DMS 273 (cell line): Measurements from ENCODE around the gene SERPINB1.
"Not testable (repeated sequence)": the region's sequence is repeated elsewhere in the genome, so short reads cannot be mapped to it uniquely, and the experiment has no call there.

Source experiments
- DNase-seq: peaks from one replicate; lab custom pipeline; 2025; ENCODE audit not compliant: unreplicated experiment; lab: John Stamatoyannopoulos, UW

SERPINB1 gene

DNA sequence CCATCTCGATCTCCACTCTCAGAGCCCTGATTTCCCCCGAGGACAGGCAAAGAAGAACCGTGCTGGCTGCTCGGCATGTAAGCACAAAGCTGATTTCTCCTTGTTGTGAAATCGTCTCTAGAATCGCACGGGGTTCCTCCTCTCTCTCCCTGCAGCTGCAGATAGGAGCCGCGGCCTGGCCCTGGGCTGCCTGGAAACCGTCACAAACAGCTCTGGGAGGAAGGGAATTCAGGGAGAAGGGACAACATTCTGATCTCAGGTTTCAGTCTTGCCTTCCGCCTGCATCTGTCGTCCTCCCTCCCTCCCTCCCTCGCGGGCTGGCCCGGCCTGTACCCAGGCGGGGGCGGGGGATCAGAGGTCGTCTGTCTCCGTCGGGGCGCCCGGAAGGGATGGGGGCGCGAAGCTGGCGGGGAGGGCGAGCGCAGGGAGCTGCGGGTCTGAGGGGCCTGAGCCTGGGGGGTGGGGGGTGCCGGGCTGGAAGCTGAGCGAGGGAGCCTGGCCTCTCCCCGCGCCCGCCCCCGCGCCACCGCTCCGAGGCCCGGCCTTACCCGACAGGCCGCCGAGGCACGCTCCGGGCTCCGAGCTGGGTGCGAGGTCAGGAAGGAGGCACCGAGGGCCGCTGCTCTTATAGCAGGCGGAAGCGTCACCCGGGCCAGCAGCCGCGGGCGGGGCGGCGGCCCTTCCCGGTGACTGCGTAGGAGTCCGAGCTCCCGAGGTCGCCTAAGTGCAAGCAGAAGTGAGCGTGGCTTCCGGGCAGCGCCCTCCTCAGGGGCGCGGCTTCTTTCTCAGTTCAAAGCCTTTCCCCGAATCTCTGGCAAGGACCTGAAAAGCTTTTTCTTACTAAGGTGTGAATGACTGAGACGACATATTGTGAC lies at the start of gene SERPINB1:
SERPINB1 (minus strand) TSS at position 600 of the 875 bp plus-strand sequence. CDS start 1,277 bp downstream, outside the sequence.
- peak; percentile 95 for DNase-seq

GRCh38 chr6:2890976-2891767 lies 49.5 kb upstream of the SERPINB1 start:
- no peak for DNase-seq

DNA sequence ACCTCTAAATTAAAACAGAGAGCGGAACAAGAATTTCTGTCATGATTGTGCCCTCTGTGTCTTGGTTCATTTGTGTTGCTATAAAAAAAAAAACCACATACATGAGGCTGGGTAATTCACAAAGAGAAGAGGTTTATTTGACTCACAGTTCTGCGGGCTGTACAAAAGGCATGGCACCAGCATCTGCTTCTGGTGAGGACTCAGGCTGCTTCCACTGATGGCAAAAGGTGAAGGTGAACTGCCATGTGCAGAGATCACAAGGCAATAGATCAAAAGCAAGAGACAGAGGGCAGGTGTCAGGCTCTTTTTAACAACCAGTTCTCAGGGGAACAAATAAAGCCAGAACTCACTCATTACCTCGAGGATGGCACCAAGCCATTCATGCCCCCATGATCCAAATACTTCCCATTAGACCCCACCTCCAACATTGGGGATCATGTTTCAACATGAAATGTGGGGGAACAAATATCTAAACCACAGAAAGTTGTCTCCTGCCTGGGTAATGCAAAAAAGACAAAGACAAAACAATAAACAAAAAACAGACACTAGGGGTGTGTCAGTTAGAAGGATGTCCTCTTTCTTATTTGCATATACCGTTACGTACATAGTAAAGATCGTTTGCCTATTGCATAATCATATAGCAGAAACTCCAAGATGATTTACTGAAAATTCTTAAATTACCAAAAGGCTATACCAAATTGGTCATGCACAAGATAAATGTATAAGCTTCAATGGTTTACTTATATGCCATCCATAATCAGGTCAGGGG lies 44.5 kb upstream of the SERPINB1 start:
- DNase-seq, result no peak

DNA sequence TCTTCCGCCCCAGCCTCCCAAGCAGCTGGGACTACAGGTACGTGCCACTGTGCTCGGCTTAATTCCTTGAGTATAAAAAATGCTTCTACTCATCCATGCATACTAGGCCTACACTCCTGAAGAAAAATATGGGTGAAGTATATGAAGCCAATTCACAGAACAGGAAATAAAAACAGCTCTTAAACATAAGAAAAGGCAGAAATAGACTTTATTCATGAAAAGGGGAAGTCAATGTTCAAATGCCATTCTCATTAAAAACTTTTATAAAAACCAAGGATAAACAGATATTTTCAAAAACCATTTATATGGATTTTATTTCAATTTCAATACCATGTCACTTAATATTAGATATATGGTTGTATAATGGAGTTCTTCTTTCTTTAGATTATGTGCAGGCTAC lies 43.1 kb upstream of the SERPINB1 start:
- DNase-seq, result no peak

- DNase-seq, result no peak
Measured at GRCh38 chr6:2883673-2884072, 42.0 kb upstream of the SERPINB1 start.

GRCh38 chr6:2881423-2881822 lies 39.8 kb upstream of the SERPINB1 start:
- no peak for DNase-seq

- not testable (repeated sequence) for DNase-seq
Measured at GRCh38 chr6:2880156-2880555, 38.5 kb upstream of the SERPINB1 start.

GRCh38 chr6:2877960-2878359 lies 36.3 kb upstream of the SERPINB1 start:
- DNase-seq, result no peak

DNA sequence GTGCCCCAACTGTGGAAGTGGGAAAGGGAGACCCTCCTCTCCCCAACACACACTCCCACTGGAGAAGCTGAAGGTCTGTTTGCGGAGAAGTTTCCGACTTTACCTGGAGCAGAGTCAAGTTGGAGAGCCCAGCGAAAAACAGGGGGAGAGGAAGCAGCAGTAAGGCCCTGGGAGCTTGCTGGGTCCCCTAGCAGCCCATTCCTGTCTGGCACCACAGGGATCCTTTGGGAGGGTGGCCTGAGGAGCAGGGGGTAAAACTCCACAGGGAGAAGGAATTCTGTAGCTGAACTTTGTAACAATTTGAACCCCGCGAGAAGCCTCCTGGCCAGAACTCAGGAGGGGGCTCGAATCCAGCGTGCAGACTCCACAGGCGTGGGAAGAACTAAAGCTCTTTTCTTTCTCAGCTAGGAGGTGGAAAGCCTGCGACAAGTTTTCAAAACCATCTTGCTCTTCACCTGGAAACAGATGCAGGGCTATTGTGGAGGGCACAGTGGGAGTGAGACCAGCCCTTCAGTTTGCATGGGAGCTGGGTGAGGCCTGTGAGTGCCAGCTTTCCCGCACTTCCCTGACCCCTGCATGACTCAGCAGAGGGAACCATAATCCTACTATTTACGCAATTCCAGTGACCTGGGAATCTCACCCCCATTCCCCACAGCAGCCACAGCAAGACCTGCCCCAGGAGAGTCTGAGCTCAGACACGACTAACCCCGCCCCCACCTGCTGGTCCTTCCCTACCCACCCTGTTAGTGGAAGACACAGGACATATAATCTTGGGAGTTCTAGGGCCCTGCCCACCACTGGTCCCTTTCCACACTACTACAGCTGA lies 35.6 kb upstream of the SERPINB1 start:
- DNase-seq, result no peak

GRCh38 chr6:2876210-2877056 lies 34.8 kb upstream of the SERPINB1 start:
- peak; percentile 34 for DNase-seq

DNA sequence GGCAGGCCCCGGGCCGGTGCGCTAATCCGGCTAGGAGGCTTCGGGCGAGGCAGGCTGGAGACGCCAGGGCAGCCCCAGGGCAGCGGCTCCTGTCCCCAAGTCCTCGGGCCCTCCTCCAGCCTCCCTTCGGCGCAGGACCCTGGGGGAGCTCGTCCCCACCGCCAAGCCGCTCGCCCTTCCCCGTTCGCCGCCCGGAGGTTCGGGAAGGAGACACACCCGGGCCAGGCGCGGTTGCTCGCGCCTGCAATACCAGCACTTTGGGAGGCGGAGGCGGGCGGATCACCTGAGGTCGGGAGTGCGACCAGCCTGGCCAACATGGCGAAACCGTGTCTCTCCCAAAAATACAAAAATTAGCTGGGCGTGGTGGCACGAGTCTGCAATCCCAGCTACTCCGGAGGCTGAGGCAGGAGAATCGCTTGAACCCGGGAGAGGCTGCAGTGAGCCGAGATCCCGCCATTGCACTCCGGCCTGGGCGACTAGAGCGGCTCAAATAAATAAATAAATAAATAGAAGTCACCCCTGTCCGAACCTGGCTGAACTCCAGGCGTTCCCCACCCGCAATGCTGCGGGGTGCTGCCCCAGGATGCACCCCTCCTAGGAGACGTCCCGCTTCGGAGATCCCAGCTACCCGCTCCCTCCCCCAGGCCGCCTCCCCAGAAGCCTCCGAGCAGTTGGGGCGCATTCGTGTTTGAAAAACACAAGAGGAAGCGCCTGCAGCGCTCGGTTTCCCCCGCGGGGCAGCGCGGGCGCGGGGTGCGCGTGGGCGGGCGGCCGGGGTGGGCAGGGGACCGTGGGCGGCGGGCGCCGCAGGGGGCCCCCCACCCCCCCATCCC lies 33.9 kb upstream of the SERPINB1 start:
- DNase-seq, result peak; percentile 68

DNA sequence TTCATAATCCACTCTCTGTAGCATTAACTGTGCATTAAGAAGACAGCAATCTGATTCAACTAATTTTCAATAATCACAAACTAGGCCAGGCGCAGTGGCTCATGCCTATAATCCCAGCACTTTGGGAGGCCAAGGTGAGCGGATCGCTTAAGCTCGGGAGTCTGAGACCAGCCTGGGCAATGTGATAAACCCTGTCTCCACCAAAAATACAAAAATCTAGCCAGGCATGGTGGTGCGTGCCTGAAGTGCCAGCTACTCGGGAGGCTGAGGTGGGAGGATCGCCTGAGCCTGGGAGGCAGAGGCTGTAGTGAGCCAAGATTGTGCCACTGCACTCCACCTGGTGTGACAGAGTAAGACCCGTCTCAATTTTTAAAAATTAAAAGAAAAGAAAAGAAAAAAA lies 32.0 kb upstream of the SERPINB1 start:
- DNase-seq, result no peak

DNA sequence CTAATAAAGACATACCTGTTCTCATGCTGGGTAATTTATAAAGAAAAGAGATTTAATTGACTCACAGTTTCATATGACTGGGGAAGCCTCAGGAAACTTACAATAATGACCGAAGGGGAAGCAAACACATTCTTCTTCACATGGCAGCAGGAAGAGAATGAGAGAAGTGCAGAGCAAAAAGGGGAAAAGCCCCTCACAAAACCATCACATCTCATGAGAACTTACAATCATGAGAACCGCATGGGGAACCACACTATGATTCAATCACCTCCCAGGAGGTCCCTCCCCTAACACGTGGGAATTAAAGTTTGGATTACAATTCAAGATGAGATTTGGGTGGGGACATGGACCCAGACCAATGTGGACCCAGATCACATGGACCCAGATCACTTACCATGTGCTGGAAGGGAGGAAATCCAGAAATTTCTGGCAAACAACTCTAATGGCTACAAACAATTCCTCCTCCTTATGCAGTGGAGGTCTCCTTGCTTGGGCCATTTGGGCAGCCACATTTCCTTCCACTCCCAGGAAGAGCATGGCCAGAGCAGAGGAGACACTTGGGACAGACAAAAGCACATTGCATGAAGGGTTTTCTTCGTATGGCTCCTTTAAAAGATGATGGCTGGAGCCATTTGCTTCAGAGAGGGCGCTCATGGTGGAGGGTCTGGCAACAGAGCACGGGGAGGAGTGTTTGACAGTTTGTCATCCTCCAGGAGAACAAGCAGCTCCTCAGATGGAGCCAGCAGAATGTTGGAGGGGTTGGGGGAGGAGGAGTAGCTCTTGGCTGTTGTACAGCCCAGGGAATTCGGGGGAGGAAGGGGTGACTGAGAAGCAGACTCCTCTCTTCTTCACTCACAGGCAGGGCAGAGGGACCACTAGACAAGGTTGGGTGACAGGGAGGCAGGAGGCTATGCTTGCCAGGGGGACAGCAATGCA lies 31.0 kb upstream of the SERPINB1 start:
- no peak for DNase-seq

DNA sequence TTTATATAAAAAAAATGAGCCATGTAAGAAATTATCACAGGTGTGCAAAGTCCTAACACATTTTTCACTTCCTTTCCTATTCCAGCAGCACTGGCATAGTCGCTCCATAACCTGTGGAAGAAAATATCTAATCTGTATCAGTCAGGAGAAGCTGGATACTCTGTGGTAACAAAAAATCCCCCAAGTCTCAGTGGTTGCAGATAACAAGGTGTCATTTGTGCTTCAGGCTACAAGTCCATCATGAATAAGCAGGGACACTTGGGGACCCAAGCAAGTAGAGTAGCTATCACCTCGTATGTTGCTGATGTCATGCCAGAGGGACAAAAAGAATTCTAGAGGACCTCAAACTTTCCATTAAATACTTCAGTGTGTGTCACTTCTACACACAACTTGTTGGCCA lies 30.3 kb upstream of the SERPINB1 start:
- DNase-seq, result no peak

DNA sequence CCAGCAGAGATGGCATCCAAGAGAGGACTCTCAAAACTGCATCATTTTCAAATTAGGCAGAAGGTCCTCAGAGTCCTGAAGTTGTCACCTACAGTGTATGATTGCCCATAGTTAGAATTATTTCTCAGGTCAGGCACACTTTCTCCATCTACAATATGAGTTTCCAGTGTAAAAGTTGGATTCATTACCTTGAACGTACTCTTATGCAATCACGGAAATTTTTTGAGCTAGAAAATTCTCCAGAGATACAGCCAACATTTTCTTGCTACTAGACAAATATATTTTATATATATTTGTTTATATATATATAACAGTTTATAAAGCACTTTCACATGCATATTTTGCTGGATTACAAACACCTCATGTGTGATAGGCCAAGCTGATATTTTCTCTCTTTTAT lies 29.4 kb upstream of the SERPINB1 start:
- DNase-seq, result no peak

- DNase-seq, result no peak
Measured at GRCh38 chr6:2870046-2870636, 28.5 kb upstream of the SERPINB1 start.

DNA sequence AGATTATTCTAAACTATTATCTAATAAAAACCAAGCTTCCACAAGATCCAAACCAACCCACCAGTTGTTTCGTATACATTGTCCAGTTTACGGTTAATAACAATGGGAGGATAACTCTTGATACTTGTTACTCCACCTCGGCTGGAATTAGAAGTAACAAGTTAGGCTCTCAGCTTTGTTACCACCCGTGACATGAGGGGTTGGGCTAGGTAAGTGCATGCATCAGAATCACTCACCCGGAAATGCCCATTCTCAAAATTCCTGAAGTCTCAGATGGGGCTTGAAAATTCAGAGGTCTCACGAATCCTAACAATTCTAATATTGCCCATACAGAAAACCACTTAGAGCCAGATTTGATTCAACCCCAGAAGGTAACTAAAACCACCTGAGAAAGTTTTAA lies 27.0 kb upstream of the SERPINB1 start:
- DNase-seq, result no peak
